Pancreas (tissue), 10 donors: ENCODE data around the gene SYCN. TPM values are rescaled to one million over a fixed set of nuclear protein-coding genes. Genes with fewer than 3 reads are reported as not detected.

ENCODE experiments used
- ATAC-seq, 4 donors: fragments of 200-7000 bp; cut with Tn5 transposase; one replicate each; pipeline versions ENCODE4 v1.8.0 to v1.9.1; 2020; ENCODE audit warnings: mild to moderate bottlenecking in 4 of 4, moderate library complexity in 4 of 4
- DNase-seq, 6 donors: peaks; one replicate each; pipeline ENCODE4 v3.0.0-alpha.2; 2020
- FAIRE-seq: peaks from 2 replicates; lab custom pipeline; 2012; peaks lifted over from hg19 to GRCh38; lab: Jason Lieb, UNC
- H3K27ac ChIP-seq, 4 donors: fragments of 200-600 bp; sonication (generic); 1 replicate in 3 of 4; 2 replicates in 1 of 4; pipeline versions ENCODE4 v1.5.0 to v1.8.0; 2020
- H3K27me3 ChIP-seq, 4 donors: fragments of 200-600 bp; one replicate each; pipeline ENCODE4 v1.8.0; 2021
- H3K36me3 ChIP-seq, 3 donors: fragments of 200-600 bp; sonication (generic) in 1 of 3; one replicate each; pipeline versions ENCODE4 v1.5.0 to v1.8.0; 2020 to 2021
- H3K4me1 ChIP-seq, 3 donors: fragments of 200-600 bp; one replicate each; pipeline ENCODE4 v1.8.0; 2021
- H3K4me3 ChIP-seq, 4 donors: fragments of 200-600 bp; sonication (generic) in 2 of 4; one replicate each; pipeline versions ENCODE4 v1.5.0 to v1.8.0; 2020 to 2021
- H3K9me3 ChIP-seq, 4 donors: fragments of 200-600 bp; one replicate each; pipeline ENCODE4 v1.8.0; 2021
- WGBS, 2 donors: extraction: QIAGEN DNeasy Blood & Tissue Kit; methylation state at CpG; one replicate each; pipeline ENCODE4 v1.1.7; 2013; 5-methylcytosine and 5-hydroxymethylcytosine counted together
- intact Hi-C, 3 donors: fragments of 100-400 bp; cut with DNase I; formaldehyde crosslinking; loops; one replicate each; pipeline versions ENCODE4 v1.11.1 to v1.14.2; 2022
- polyA plus RNA-seq, 2 donors: library from polyadenylated mRNA; stranded (reverse); fragments of 200-250 nt; gene quantifications; one replicate each; pipeline ENCODE4 v1.2.3, GENCODE V29; 2013
- total RNA-seq, 6 donors: library from RNA; stranded (reverse); fragmentation: NEBNext Ultra II Directional in 4 of 6; extraction: Animal tissue kit (Norgen Biotek cat#: 25700) in 4 of 6; gene quantifications; one replicate each; pipeline versions ENCODE4 v1.2.1 to v1.2.4, GENCODE V29; 2021 to 2023
- TF ChIP-seq, protein P1 (sequence below), 4 donors: fragments of 200-600 bp; sonication (generic) in 3 of 4; IDR thresholded peaks; one replicate each; pipeline versions ENCODE4 v1.5.0 to v1.8.0; 2021; ENCODE audit warnings: antibody characterized with exemption in 4 of 4
- donor health status: healthy with polysubstance abuse.
- donor health status: DM: no; HTN: no; CAD: no; lungs with moderate emphysema.
- donor health status: DM: no; HTN: no; CAD: no.
- donor health status: control.
- donor health status: control.
- donor health status: Bipolar disorder and iron deficiency.
- donor health status: DM: yes; HTN: yes; CAD: no.
- donor health status: DM: no; HTN: no; CAD: no.
- donor health status: DM: no; HTN: no; CAD: no.
- donor health status: DM: yes; HTN: yes; CAD: no.

Gene SYCN
- total and polyA plus RNA-seq, 8 donors: 1,282 to 3,883 (median 2,379) TPM

DNA sequence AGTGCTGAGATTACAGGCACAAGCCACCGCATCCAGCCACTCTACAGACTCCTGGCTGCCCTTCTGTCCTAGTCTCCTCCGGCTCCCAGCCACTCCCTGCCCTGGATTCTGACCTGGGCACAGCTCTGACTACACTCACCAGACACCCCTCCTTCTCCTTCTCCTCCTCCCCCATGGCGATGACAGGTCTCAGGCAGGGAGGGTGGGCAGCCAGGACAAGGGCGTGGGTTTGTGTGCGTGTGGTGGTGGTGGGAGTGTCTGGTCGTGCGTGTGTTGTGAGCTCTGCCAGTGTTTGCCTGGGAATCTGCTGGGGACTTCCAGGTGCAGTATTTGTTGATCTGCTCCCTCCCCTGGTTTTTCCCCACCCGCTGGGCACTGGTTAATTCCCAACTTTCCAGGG, 10.3 kb downstream of the SYCN start:
- DNase-seq: peak; percentile 68 to 89 (median 82)
- Histone ChIP-seq H3K9me3 (no peaks in the 10 kb centered on the region), H3K27me3 (no peaks in the 10 kb centered on the region), H3K4me1 (peaks cover 7 to 24% (median 10%) of the 10 kb centered on the region in 3 donors), H3K27ac (peak overlapping the region; percentile 19 to 73 (median 30)), H3K4me3 (no peak overlapping the region), H3K36me3 (no peaks in the 10 kb centered on the region)
- ATAC-seq: peak; percentile 38 to 75 (median 66)
- WGBS, 2 donors: 3 to 7% methylated on average over 8 of the region's 8 CpGs
- TF ChIP-seq, protein P1, sequence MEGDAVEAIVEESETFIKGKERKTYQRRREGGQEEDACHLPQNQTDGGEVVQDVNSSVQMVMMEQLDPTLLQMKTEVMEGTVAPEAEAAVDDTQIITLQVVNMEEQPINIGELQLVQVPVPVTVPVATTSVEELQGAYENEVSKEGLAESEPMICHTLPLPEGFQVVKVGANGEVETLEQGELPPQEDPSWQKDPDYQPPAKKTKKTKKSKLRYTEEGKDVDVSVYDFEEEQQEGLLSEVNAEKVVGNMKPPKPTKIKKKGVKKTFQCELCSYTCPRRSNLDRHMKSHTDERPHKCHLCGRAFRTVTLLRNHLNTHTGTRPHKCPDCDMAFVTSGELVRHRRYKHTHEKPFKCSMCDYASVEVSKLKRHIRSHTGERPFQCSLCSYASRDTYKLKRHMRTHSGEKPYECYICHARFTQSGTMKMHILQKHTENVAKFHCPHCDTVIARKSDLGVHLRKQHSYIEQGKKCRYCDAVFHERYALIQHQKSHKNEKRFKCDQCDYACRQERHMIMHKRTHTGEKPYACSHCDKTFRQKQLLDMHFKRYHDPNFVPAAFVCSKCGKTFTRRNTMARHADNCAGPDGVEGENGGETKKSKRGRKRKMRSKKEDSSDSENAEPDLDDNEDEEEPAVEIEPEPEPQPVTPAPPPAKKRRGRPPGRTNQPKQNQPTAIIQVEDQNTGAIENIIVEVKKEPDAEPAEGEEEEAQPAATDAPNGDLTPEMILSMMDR (IDR thresholded peaks at IDR 0.05): no peak
- intact Hi-C loops: no loop called here
- FAIRE-seq: no peak

DNA sequence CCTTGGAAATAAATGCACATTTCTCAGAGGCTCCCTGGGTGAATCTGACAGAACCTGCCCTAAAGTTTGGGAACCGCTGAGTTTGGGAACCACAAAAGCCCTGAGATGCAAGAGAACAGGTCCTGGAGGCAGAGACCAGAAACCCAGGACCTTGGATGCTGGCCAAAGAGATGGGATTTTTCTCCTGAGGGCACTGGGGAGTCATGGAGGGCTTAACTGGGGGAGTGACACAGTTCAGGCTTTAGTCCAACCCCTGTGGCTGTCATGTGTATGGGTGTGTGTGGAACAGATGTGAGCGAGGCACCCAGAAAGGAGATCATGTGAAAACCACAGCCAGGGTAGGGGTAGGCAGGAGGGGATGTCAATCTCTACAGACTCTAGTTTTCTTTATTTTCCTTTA, 11.2 kb downstream of the SYCN start:
- 90 to 96% methylated on average over 2 of the region's 2 CpGs for WGBS, 2 donors
- DNase-seq: no peak
- no peak for FAIRE-seq
- TF ChIP-seq, protein P1 (IDR thresholded peaks at IDR 0.05): no peak
- Histone ChIP-seq H3K4me1 (peaks cover 7 to 22% (median 10%) of the 10 kb centered on the region in 3 donors), H3K27me3 (no peaks in the 10 kb centered on the region), H3K9me3 (no peaks in the 10 kb centered on the region), H3K36me3 (no peaks in the 10 kb centered on the region), H3K4me3 (no peak overlapping the region), H3K27ac (no peak overlapping the region)
- intact Hi-C loops: no loop called here
- ATAC-seq: no peak

DNA sequence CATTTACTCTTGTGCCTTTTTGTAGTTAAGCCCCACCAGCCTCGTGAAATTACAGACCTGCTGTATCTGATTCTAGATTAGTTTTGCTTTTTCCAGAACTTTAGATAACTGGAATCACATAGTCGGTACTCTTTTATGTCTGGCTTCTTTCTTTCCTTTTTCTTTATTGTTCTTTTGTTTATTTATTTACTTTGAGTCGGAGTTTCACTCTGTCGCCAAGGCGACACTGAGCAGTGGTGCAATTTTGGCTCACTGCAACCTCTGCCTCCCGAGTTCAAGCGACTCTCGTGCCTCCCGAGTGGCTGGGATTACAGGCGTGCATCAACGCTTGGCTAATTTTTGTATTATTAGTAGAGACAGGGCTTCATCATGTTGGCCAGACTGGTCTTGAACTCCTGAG, 13.3 kb downstream of the SYCN start:
- ATAC-seq: no peak
- no peaks in the 10 kb centered on the region for H3K9me3 ChIP-seq
- no peaks in the 10 kb centered on the region for H3K27me3 ChIP-seq
- H3K27ac ChIP-seq: no peak overlapping the region
- WGBS, 2 donors: 54 to 57% methylated on average over 11 of the region's 11 CpGs
- peaks cover under 1 to 9% (median 4%) of the 10 kb centered on the region in 3 donors for H3K4me1 ChIP-seq
- intact Hi-C loops: no loop called here
- no peak for DNase-seq
- no peak overlapping the region for H3K4me3 ChIP-seq
- no peaks in the 10 kb centered on the region for H3K36me3 ChIP-seq
- no peak for FAIRE-seq
- TF ChIP-seq, protein P1 (IDR thresholded peaks at IDR 0.05): no peak

DNA sequence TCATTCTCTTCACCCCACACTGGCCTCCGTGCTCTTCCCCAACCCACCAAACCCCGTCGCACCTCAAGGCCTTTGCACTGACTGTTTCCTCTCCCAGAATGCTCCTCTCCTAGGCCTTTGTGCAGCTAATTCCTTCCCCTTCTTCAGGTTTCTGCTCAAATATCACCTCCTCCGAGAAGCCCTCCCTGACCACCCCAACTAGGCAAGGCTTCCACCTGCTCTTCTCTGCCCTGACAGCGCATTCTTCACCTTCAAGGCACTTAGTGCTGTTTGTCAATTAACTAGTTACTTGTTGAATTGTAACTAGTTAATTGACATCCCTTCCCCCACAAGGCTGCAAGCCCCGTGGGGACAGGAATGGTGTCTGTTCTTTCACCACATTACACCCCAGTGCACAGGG, 15.1 kb downstream of the SYCN start:
- FAIRE-seq (no peak), ATAC-seq (no peak), DNase-seq (no peak)
- TF ChIP-seq, protein P1 (IDR thresholded peaks at IDR 0.05): no peak
- Histone ChIP-seq H3K4me1 (peaks cover 0 to 5% (median 3%) of the 10 kb centered on the region in 3 donors), H3K9me3 (no peaks in the 10 kb centered on the region), H3K27ac (no peak overlapping the region), H3K4me3 (no peak overlapping the region), H3K27me3 (no peaks in the 10 kb centered on the region), H3K36me3 (no peaks in the 10 kb centered on the region)
- intact Hi-C loops: loop anchor here in 2 of 3 donors (5.0 to 10.0 kb wide), 2 partner anchors 54 to 57 kb away; no protein-coding TSS in a partner anchor
- 57 to 63% methylated on average over 6 of the region's 6 CpGs for WGBS, 2 donors

DNA sequence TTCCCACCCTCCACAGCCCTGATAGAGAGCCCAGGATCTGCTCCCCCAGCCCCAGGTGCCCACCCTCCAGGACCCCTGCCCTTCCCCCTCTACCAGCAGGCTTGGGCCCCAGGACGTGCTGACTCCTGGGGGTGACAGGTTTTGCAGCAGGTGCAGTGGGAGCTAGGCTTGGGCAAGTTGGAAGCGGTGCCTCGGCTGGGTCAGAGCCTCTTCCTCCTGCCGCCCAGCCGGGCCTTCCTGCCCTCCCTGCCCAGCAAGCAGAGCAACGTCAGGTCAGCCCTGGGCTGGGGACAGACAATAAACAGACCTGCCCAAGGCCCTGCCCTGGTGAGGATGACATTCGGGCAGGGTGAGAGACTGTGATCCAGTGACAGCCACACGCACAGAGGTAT, 16.5 kb downstream of the SYCN start:
- FAIRE-seq: no peak
- intact Hi-C loops: loop anchor here in 2 of 3 donors (5.0 to 10.0 kb wide), 2 partner anchors 53 to 55 kb away; no protein-coding TSS in a partner anchor

More for the DNA sequence above, 16.5 kb downstream of the SYCN start:
- no peak overlapping the region for H3K27ac ChIP-seq
- no peaks in the 10 kb centered on the region for H3K36me3 ChIP-seq
- H3K4me3 ChIP-seq: no peak overlapping the region
- ATAC-seq: peak in 3 of 4 donors; percentile 9 to 16 (median 16)
- no peaks in the 10 kb centered on the region for H3K4me1 ChIP-seq
- DNase-seq: no peak
- TF ChIP-seq, protein P1 (IDR thresholded peaks at IDR 0.05): no peak
- WGBS, 2 donors: 49 to 54% methylated on average over 7 to 8 of the region's 8 CpGs
- H3K9me3 ChIP-seq: no peaks in the 10 kb centered on the region
- H3K27me3 ChIP-seq: no peaks in the 10 kb centered on the region
